MCF 10A (cell line): ENCODE data around the gene PET100. TPM values are rescaled to one million over a fixed set of nuclear protein-coding genes. Genes with fewer than 3 reads are reported as not detected.
A peak's percentile ranks its signal among the peaks of the same experiment; 100 is the strongest.

Experiments used
- BruUV-seq: library from RNA; stranded (reverse); fragments of 400-500 nt; replicated peaks from 2 replicates; lab custom pipeline; 2021; lab: Mats Ljungman, UMichigan
- CTCF ChIA-PET: fragments of 300-600 bp; sonication (Branson Sonifier 250); formaldehyde crosslinking; extraction: SDS; loops from one replicate; lab custom pipeline; 2021; ENCODE audit warnings: antibody characterized with exemption, inconsistent platforms; lab: Yijun Ruan, JAX
- POLR2A ChIA-PET: fragments of 300-600, 350-650 bp; sonication (Branson Sonifier 250); formaldehyde crosslinking; extraction: SDS; loops from one replicate; lab custom pipeline; 2020; ENCODE audit warnings: antibody characterized with exemption, inconsistent platforms; lab: Yijun Ruan, JAX
- DNase-seq: peaks from one replicate; pipeline ENCODE4 v3.0.0-alpha.2; 2018; ENCODE audit not compliant: unreplicated experiment
- H3K27ac Mint-ChIP-seq: one replicate; pipeline ENCODE4 v1.8.0; 2022; ENCODE audit warnings: mild to moderate bottlenecking, low read depth, mixed read lengths; ENCODE audit not compliant: unreplicated experiment
- H3K27me3 Mint-ChIP-seq: one replicate; pipeline ENCODE4 v1.8.0; 2022; ENCODE audit warnings: mixed read lengths; ENCODE audit not compliant: insufficient read depth, unreplicated experiment
- H3K36me3 Mint-ChIP-seq: one replicate; pipeline ENCODE4 v1.8.0; 2022; ENCODE audit warnings: mild to moderate bottlenecking, moderate library complexity, mixed read lengths; ENCODE audit not compliant: insufficient read depth, unreplicated experiment
- H3K4me1 Mint-ChIP-seq: one replicate; pipeline ENCODE4 v1.8.0; 2022; ENCODE audit warnings: mixed read lengths; ENCODE audit not compliant: insufficient read depth, unreplicated experiment
- H3K4me3 Mint-ChIP-seq: one replicate; pipeline ENCODE4 v1.8.0; 2022; ENCODE audit warnings: mild to moderate bottlenecking, moderate library complexity, mixed read lengths; ENCODE audit not compliant: unreplicated experiment
- H3K9me3 Mint-ChIP-seq: one replicate; pipeline ENCODE4 v1.8.0; 2022; ENCODE audit warnings: mixed read lengths; ENCODE audit not compliant: unreplicated experiment
- intact Hi-C: fragments of 100-400 bp; cut with micrococcal nuclease; formaldehyde crosslinking; loops from 2 replicates; pipeline ENCODE4 v1.14.1; 2022
- total RNA-seq: library from RNA; stranded (reverse); gene quantifications from 2 replicates; pipeline ENCODE4 v1.2.3, GENCODE V29; 2022
- TF ChIP-seq, protein P1 (sequence below): fragments of 200-600 bp; IDR thresholded peaks from one replicate; pipeline ENCODE4 v1.8.0; 2022; ENCODE audit warnings: antibody characterized with exemption, mild to moderate bottlenecking; ENCODE audit not compliant: unreplicated experiment

PET100 gene
- total RNA-seq, 1 experiment from 2014 or later = 53.9 TPM

- Mint-ChIP-seq H3K9me3 (no peaks in the 10 kb centered on the region), H3K27me3 (no peaks in the 10 kb centered on the region), H3K36me3 (peaks cover 20% of the 10 kb centered on the region), H3K4me1 (peaks cover 5% of the 10 kb centered on the region), H3K4me3 (no peak overlapping the region), H3K27ac (no peak overlapping the region)
- CTCF ChIA-PET = interaction anchor here (0.7 kb wide), 1 partner anchor 10 kb away, joined by 3 read pairs; no protein-coding TSS in a partner anchor
- DNase-seq = no peak
- POLR2A ChIA-PET = interaction anchor here (1.1 kb wide), 1 partner anchor 24 kb away, joined by 3 read pairs; the partner anchor contains the start of gene RETN
- TF ChIP-seq, protein P1, sequence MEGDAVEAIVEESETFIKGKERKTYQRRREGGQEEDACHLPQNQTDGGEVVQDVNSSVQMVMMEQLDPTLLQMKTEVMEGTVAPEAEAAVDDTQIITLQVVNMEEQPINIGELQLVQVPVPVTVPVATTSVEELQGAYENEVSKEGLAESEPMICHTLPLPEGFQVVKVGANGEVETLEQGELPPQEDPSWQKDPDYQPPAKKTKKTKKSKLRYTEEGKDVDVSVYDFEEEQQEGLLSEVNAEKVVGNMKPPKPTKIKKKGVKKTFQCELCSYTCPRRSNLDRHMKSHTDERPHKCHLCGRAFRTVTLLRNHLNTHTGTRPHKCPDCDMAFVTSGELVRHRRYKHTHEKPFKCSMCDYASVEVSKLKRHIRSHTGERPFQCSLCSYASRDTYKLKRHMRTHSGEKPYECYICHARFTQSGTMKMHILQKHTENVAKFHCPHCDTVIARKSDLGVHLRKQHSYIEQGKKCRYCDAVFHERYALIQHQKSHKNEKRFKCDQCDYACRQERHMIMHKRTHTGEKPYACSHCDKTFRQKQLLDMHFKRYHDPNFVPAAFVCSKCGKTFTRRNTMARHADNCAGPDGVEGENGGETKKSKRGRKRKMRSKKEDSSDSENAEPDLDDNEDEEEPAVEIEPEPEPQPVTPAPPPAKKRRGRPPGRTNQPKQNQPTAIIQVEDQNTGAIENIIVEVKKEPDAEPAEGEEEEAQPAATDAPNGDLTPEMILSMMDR = no peak
- no TSS peak for BruUV-seq
- intact Hi-C loops = no loop called here
Observed at GRCh38 chr19:7644550-7644877, 14.9 kb downstream of the PET100 start.

- Mint-ChIP-seq H3K27me3 (no peaks in the 10 kb centered on the region), H3K9me3 (no peaks in the 10 kb centered on the region)
Observed at GRCh38 chr19:7645163-7645562, 15.6 kb downstream of the PET100 start.

DNA sequence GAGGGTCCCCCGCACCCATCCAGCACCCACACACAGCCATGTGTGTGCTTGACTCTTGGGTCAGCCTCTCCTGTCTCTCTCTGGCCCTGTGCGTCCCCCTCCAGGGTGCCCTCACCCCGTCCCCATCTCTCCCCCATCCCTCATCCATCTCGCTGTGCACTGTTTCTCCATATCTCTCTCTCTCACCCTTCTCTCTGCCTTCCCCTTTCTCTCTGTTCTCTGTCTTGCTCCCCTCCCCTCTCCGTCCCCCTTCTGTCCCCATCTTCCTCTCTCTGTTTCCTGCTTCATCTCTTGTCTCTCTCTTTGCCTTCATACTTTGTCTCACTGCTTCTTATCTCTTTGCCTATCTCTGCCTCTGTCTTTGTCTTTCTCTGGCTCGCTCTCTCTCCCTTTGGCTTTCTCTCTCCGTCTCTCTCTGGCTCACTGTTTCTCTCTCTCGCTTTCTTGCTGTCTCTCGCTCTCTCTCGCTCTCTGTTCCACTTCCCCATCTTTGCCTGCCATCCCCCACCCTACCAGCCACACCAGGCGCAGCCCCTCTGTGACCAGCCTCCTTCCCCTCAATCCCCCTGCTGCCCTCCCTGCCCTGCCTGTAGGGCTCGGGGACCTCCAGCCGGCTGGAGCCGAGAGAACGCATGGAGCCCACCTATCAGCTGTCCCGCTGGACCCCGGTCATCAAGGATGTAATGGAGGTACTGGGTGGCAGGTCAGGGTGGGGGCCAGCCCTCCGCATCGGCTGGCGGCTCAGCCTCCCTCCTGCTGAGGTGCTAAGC, 16.2 kb downstream of the PET100 start:
- Mint-ChIP-seq H3K27ac (peak overlapping the region; percentile 37), H3K9me3 (no peaks in the 10 kb centered on the region), H3K4me1 (no peaks in the 10 kb centered on the region), H3K36me3 (peaks cover 20% of the 10 kb centered on the region), H3K27me3 (no peaks in the 10 kb centered on the region), H3K4me3 (no peak overlapping the region)
- intact Hi-C loops = no loop called here
- no peak for DNase-seq
- BruUV-seq = no TSS peak
- ChIA-PET CTCF (no interaction called here), POLR2A (no interaction called here)
- TF ChIP-seq, protein P1 = no peak

More at GRCh38 chr19:7645163-7645562, 15.6 kb downstream of the PET100 start:
- Mint-ChIP-seq H3K4me1 (peaks cover under 1% of the 10 kb centered on the region), H3K36me3 (peaks cover 20% of the 10 kb centered on the region), H3K4me3 (no peak overlapping the region), H3K27ac (no peak overlapping the region)
- no peak for DNase-seq
- BruUV-seq = no TSS peak
- TF ChIP-seq, protein P1 = no peak
- POLR2A ChIA-PET = interaction anchor here (1.1 kb wide), 1 partner anchor 23 kb away, joined by 3 read pairs; the partner anchor contains the start of gene RETN
- intact Hi-C loops = no loop called here
- CTCF ChIA-PET = interaction anchor here (0.7 kb wide), 1 partner anchor 10 kb away, joined by 3 read pairs; no protein-coding TSS in a partner anchor

GRCh38 chr19:7646426-7646700, 16.8 kb downstream of the PET100 start:
- TF ChIP-seq, protein P1 = no peak
- no peak for DNase-seq
- peak overlapping the region; percentile 37 for H3K27ac Mint-ChIP-seq
- peaks cover 20% of the 10 kb centered on the region for H3K36me3 Mint-ChIP-seq
- no TSS peak for BruUV-seq
- H3K4me1 Mint-ChIP-seq = no peaks in the 10 kb centered on the region
- H3K27me3 Mint-ChIP-seq = no peaks in the 10 kb centered on the region
- H3K9me3 Mint-ChIP-seq = no peaks in the 10 kb centered on the region
- H3K4me3 Mint-ChIP-seq = no peak overlapping the region
- intact Hi-C loops = no loop called here
- ChIA-PET CTCF (no interaction called here), POLR2A (no interaction called here)
